H9 (cell line): ENCODE results near the gene PRELID1. TPM values are rescaled to one million over a fixed set of nuclear protein-coding genes. Genes with fewer than 3 reads are reported as not detected.

Experiments used
- DNase-seq: peaks from one replicate; pipeline ENCODE4 v3.0.0-alpha.2; 2017
- H2AFZ ChIP-seq: one replicate; pipeline ENCODE4 v1.6.1; 2013; ENCODE audit warnings: mild to moderate bottlenecking, low read length, control low read depth, moderate library complexity
- H2AK5ac ChIP-seq: 2 replicates; pipeline ENCODE4 v1.6.1; 2013; ENCODE audit warnings: low read length, control low read depth, mixed read lengths; ENCODE audit not compliant: insufficient read length
- H2BK120ac ChIP-seq: one replicate; pipeline ENCODE4 v1.6.1; 2013; ENCODE audit warnings: low read depth, mild to moderate bottlenecking, low read length, control low read depth, inconsistent platforms; ENCODE audit not compliant: poor library complexity, severe bottlenecking
- H2BK12ac ChIP-seq: 2 replicates; pipeline ENCODE4 v1.6.1; 2013; ENCODE audit warnings: low read length, control low read depth, mixed read lengths, low read depth; ENCODE audit not compliant: insufficient read length
- H2BK15ac ChIP-seq: 2 replicates; pipeline ENCODE4 v1.6.1; 2013; ENCODE audit warnings: low read depth, low read length, control low read depth
- H2BK20ac ChIP-seq: one replicate; pipeline ENCODE4 v1.6.1; 2013; ENCODE audit warnings: low read depth, mild to moderate bottlenecking, low read length, control low read depth, inconsistent platforms; ENCODE audit not compliant: poor library complexity, severe bottlenecking
- H2BK5ac ChIP-seq: 2 replicates; pipeline ENCODE4 v1.6.1; 2013; ENCODE audit warnings: low read length, control low read depth, mixed read lengths; ENCODE audit not compliant: insufficient read length
- H3K14ac ChIP-seq: 2 replicates; pipeline ENCODE4 v1.6.1; 2013; ENCODE audit warnings: low read length, control low read depth; ENCODE audit not compliant: insufficient read depth
- H3K18ac ChIP-seq: 2 replicates; pipeline ENCODE4 v1.6.1; 2013; ENCODE audit warnings: low read depth, mild to moderate bottlenecking, mixed read lengths, low read length, control low read depth; ENCODE audit not compliant: insufficient read length
- H3K23ac ChIP-seq: 2 replicates; pipeline ENCODE4 v1.6.1; 2013; ENCODE audit warnings: low read length, control low read depth, mixed read lengths, low read depth; ENCODE audit not compliant: insufficient read length
- H3K23me2 ChIP-seq: 2 replicates; pipeline ENCODE4 v1.6.1; 2013; ENCODE audit warnings: low read depth, mild to moderate bottlenecking, mixed read lengths, low read length, control low read depth; ENCODE audit not compliant: insufficient read length, poor library complexity, severe bottlenecking
- H3K27ac ChIP-seq: 2 replicates; pipeline ENCODE4 v1.5.1; 2013; ENCODE audit warnings: low read length, control low read depth, mixed read lengths, low read depth; ENCODE audit not compliant: insufficient read length
- H3K27me3 ChIP-seq: 2 replicates; pipeline ENCODE4 v1.6.1; 2013; ENCODE audit warnings: low read length, control low read depth, inconsistent platforms; ENCODE audit not compliant: insufficient read depth
- H3K4ac ChIP-seq: 2 replicates; pipeline ENCODE4 v1.6.1; 2013; ENCODE audit warnings: low read depth, mild to moderate bottlenecking, control low read depth, inconsistent platforms, low read length, moderate library complexity
- H3K4me1 ChIP-seq: 2 replicates; pipeline ENCODE4 v1.6.1; 2013; ENCODE audit warnings: low read length, control low read depth, inconsistent platforms; ENCODE audit not compliant: insufficient read depth
- H3K4me2 ChIP-seq: 2 replicates; pipeline ENCODE4 v1.6.1; 2013; ENCODE audit warnings: low read length, control low read depth, mixed read lengths; ENCODE audit not compliant: insufficient read length, insufficient read depth
- H3K56ac ChIP-seq: 2 replicates; pipeline ENCODE4 v1.6.1; 2013; ENCODE audit warnings: low read depth, mild to moderate bottlenecking, mixed read lengths, low read length, control low read depth; ENCODE audit not compliant: insufficient read length
- H3K79me1 ChIP-seq: 2 replicates; pipeline ENCODE4 v1.6.1; 2013; ENCODE audit warnings: low read depth, mild to moderate bottlenecking, moderate library complexity, low read length, control low read depth, inconsistent platforms; ENCODE audit not compliant: insufficient read depth, poor library complexity, severe bottlenecking
- H3K79me2 ChIP-seq: 2 replicates; pipeline ENCODE4 v1.6.1; 2013; ENCODE audit warnings: low read length, control low read depth, inconsistent platforms; ENCODE audit not compliant: insufficient read depth
- H3K9ac ChIP-seq: 2 replicates; pipeline ENCODE4 v1.6.1; 2013; ENCODE audit warnings: low read length, control low read depth, mixed read lengths; ENCODE audit not compliant: insufficient read length; ENCODE audit errors: extremely low read depth
- H3K9me3 ChIP-seq: one replicate; pipeline ENCODE4 v1.6.1; 2013; ENCODE audit warnings: low read depth, low read length, inconsistent platforms; ENCODE audit not compliant: control insufficient read depth
- H3T11ph ChIP-seq: one replicate; pipeline ENCODE4 v1.6.1; 2013; ENCODE audit warnings: mild to moderate bottlenecking, low read length, control low read depth, inconsistent platforms
- H4K20me1 ChIP-seq: one replicate; pipeline ENCODE4 v1.6.1; 2013; ENCODE audit not compliant: control insufficient read depth, insufficient read length, insufficient read depth
- H4K5ac ChIP-seq: 2 replicates; pipeline ENCODE4 v1.6.1; 2013; ENCODE audit warnings: low read depth, mild to moderate bottlenecking, mixed read lengths, low read length, control low read depth; ENCODE audit not compliant: insufficient read length
- H4K8ac ChIP-seq: replicated peaks from 2 replicates; pipeline ENCODE4 v1.6.1; 2013; ENCODE audit warnings: low read length, control low read depth, mixed read lengths, low read depth; ENCODE audit not compliant: insufficient read length
- H4K91ac ChIP-seq: 2 replicates; pipeline ENCODE4 v1.6.1; 2013; ENCODE audit warnings: low read depth, mild to moderate bottlenecking, moderate library complexity, mixed read lengths, low read length, control low read depth; ENCODE audit not compliant: insufficient read length
- H3K27ac Mint-ChIP-seq, 3 experiments: 2 replicates in 2 of 3; 3 replicates in 1 of 3; pipeline ENCODE4 v1.8.0; 2020 to 2021; ENCODE audit warnings: mixed read lengths in 3 of 3, mild to moderate bottlenecking in 1 of 3, moderate library complexity in 1 of 3
- H3K27me3 Mint-ChIP-seq: 2 replicates; pipeline ENCODE4 v1.8.0; 2021; ENCODE audit warnings: low read depth, mild to moderate bottlenecking, moderate library complexity, mixed read lengths
- H3K36me3 Mint-ChIP-seq, 3 experiments: 2 replicates in 2 of 3; 3 replicates in 1 of 3; pipeline ENCODE4 v1.8.0; 2020 to 2021; ENCODE audit warnings: low read depth in 3 of 3, mixed read lengths in 3 of 3; ENCODE audit not compliant: insufficient read depth in 1 of 3
- H3K4me1 Mint-ChIP-seq, 2 experiments: 2 replicates each; pipeline ENCODE4 v1.8.0; 2020; ENCODE audit warnings: mixed read lengths in 2 of 2
- H3K4me3 Mint-ChIP-seq, 2 experiments: 2 replicates in 1 of 2; 3 replicates in 1 of 2; pipeline ENCODE4 v1.8.0; 2020 to 2021; ENCODE audit warnings: mild to moderate bottlenecking in 2 of 2, mixed read lengths in 2 of 2, moderate library complexity in 1 of 2
- H3K9me3 Mint-ChIP-seq, 2 experiments: 2 replicates in 1 of 2; 3 replicates in 1 of 2; pipeline ENCODE4 v1.8.0; 2020; ENCODE audit warnings: mild to moderate bottlenecking in 2 of 2, mixed read lengths in 2 of 2, moderate library complexity in 1 of 2
- WGBS: extraction: QIAGEN DNeasy Blood & Tissue Kit; methylation state at CpG from one replicate; pipeline ENCODE4 v1.1.7; 2013; ENCODE audit warnings: missing lambda C conversion rate, low lambda C conversion rate, mixed read lengths; ENCODE audit not compliant: insufficient read length; ENCODE audit errors: extremely low coverage; 5-methylcytosine and 5-hydroxymethylcytosine counted together
- total RNA-seq: library from RNA; stranded (reverse); gene quantifications from 2 replicates; pipeline ENCODE4 v1.2.1, GENCODE V29; 2021
- TF ChIP-seq, protein P1 (sequence below): fragments of 200-600 bp; sonication (generic); conservative IDR thresholded peaks from 3 replicates; pipeline ENCODE4 v1.8.0; 2021; ENCODE audit warnings: antibody characterized with exemption, mild to moderate bottlenecking

PRELID1 gene
- total RNA-seq, 1 experiment from 2014 or later, result 213 TPM

- no peaks in the 10 kb centered on the region for H3K27me3 ChIP-seq
- no peak overlapping the region for H3K56ac ChIP-seq
- Mint-ChIP-seq H3K27ac (no peak overlapping the region), H3K4me1 (peaks cover 9 to 18% of the 10 kb centered on the region in 2 experiments), H3K4me3 (no peak overlapping the region), H3K9me3 (no peaks in the 10 kb centered on the region; a peak in 1 of 5 replicates), H3K36me3 (peaks cover 3 to 9% (median 7%) of the 10 kb centered on the region in 3 experiments; a peak in 5 of 7 replicates), H3K27me3 (no peaks in the 10 kb centered on the region)
- H4K5ac ChIP-seq, result no peak overlapping the region
- TF ChIP-seq, protein P1, sequence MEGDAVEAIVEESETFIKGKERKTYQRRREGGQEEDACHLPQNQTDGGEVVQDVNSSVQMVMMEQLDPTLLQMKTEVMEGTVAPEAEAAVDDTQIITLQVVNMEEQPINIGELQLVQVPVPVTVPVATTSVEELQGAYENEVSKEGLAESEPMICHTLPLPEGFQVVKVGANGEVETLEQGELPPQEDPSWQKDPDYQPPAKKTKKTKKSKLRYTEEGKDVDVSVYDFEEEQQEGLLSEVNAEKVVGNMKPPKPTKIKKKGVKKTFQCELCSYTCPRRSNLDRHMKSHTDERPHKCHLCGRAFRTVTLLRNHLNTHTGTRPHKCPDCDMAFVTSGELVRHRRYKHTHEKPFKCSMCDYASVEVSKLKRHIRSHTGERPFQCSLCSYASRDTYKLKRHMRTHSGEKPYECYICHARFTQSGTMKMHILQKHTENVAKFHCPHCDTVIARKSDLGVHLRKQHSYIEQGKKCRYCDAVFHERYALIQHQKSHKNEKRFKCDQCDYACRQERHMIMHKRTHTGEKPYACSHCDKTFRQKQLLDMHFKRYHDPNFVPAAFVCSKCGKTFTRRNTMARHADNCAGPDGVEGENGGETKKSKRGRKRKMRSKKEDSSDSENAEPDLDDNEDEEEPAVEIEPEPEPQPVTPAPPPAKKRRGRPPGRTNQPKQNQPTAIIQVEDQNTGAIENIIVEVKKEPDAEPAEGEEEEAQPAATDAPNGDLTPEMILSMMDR, result no peak
- H3K9me3 ChIP-seq, result no peaks in the 10 kb centered on the region
- no peak overlapping the region for H3K23ac ChIP-seq
- H3K79me2 ChIP-seq, result no peaks in the 10 kb centered on the region
- no peak overlapping the region for H2BK20ac ChIP-seq
- no peak overlapping the region for H2AFZ ChIP-seq
- no peak overlapping the region for H2BK15ac ChIP-seq
- no peak overlapping the region for H3K9ac ChIP-seq
- no peak overlapping the region for H3T11ph ChIP-seq
- no peak for DNase-seq
- H2BK5ac ChIP-seq, result no peak overlapping the region
- H3K4ac ChIP-seq, result no peak overlapping the region
- H2AK5ac ChIP-seq, result no peak overlapping the region
- H4K8ac ChIP-seq, result no peak overlapping the region
- no CpG with 5 or more reads among the region's 3 CpGs for WGBS
- H2BK120ac ChIP-seq, result no peak overlapping the region
- H3K23me2 ChIP-seq, result peaks cover 14% of the 10 kb centered on the region
- no peak overlapping the region for H3K14ac ChIP-seq
- no peak overlapping the region for H2BK12ac ChIP-seq
- no peaks in the 10 kb centered on the region for H3K4me1 ChIP-seq
- no peaks in the 10 kb centered on the region for H3K79me1 ChIP-seq
- H4K91ac ChIP-seq, result no peak overlapping the region
- no peaks in the 10 kb centered on the region for H4K20me1 ChIP-seq
- H3K18ac ChIP-seq, result no peak overlapping the region
- no peak overlapping the region for H3K27ac ChIP-seq
- H3K4me2 ChIP-seq, result no peak overlapping the region
Observed at GRCh38 chr5:177316005-177316404, 12.4 kb downstream of the PRELID1 start.
